AG04450 (cell line): ENCODE results near the gene CNNM2. TPM values are rescaled to one million over a fixed set of nuclear protein-coding genes. Genes with fewer than 3 reads are reported as not detected.

Experiments used
- CTCF ChIA-PET: fragments of 300-600, 350-600 bp; formaldehyde crosslinking; extraction: SDS; loops from one replicate; lab custom pipeline; 2022; ENCODE audit warnings: antibody characterized with exemption, inconsistent platforms; lab: Charles Lee
- POLR2A ChIA-PET: fragments of 350-600 bp; formaldehyde crosslinking; extraction: SDS; loops from one replicate; lab custom pipeline; 2021; ENCODE audit warnings: antibody characterized with exemption, inconsistent platforms; lab: Yijun Ruan, JAX
- DNase-seq: peaks from one replicate; pipeline ENCODE4 v3.0.0-alpha.2; 2011; ENCODE audit warnings: low read depth, low spot score
- H3K27ac ChIP-seq: one replicate; pipeline ENCODE4 v1.5.1; 2012; ENCODE audit warnings: low read depth, low read length, control low read depth
- H3K27me3 ChIP-seq: one replicate; pipeline ENCODE4 v1.6.0; 2012; ENCODE audit warnings: low read length; ENCODE audit not compliant: control insufficient read depth, insufficient read depth
- H3K4me3 ChIP-seq: 2 replicates; pipeline ENCODE4 v1.5.1; 2011; ENCODE audit warnings: mild to moderate bottlenecking, low read depth, low read length, control low read depth
- H3K9me3 ChIP-seq: 2 replicates; pipeline ENCODE4 v1.5.1; 2012; ENCODE audit warnings: low read length; ENCODE audit not compliant: control insufficient read depth, insufficient read depth
- polyA plus RNA-seq: library from polyadenylated mRNA; depleted of rRNA; stranded (reverse); fragments of >200 nt; gene quantifications from 2 replicates; pipeline ENCODE4 v1.2.3, GENCODE V29; 2011
- TF ChIP-seq, protein P1 (sequence below): IDR thresholded peaks from 2 replicates; pipeline ENCODE4 v1.5.1; 2011; ENCODE audit warnings: low read depth, low read length, control low read depth, inconsistent platforms

CNNM2 gene
- polyA plus RNA-seq, 1 experiment, result 5.2 TPM

DNA sequence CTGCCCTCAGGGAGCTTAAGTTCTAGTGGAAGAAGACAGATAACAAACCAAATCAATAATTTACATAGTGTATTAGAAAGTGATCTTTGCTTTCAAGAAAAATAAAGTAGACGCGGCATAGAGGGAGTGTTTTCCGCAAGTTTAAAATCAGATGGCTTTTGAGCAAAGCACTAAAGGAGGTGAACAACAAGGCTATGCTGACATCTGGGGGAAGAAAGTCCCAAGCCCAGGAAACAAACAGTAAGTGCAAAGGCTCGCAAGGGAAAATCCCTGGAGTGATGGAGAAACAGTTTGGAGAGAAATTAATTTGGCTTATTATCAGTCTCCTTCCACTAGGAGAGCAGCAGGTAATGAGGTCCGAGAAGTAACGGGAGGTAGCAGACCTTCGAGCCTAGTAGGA is 1.9 kb upstream of the CNNM2 start:
- POLR2A ChIA-PET, result interaction anchor here (0.6 kb wide), 1 partner anchor 276 kb away, joined by 3 read pairs; no protein-coding TSS in a partner anchor
- no peak for DNase-seq

DNA sequence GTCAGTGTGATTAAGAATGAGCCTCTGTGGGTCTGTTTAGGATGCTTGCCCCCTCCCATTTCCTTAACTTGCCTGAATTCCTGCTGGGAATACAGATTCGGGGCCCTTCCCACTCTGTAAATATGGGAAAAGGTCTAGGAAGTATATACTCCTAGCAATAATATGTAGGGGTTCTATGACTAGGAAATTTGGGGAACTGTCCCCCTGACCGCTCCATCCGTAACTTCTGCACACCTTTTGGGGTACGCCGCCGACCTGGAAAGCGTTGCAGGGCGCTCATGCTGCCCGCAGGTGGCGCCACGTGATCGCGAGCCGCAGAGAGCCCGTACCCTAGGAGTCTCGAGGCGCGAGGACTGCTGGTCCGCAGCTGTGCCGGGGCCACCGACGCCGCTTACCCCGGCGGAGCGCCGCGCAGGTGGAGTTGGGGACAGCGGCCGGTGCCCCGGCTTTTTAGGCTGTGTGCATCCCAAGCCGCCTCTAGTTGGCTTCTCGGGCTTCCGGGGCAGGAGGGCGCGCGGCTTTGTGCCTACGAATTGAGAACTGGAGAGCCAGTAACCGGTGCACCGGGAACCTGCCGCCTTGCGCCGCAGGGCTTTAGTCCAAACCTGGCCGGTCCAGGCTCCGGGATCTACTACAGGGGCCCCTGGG is 656 bp upstream of the CNNM2 start:
- ChIA-PET POLR2A (interaction anchor here (0.6 to 1.5 kb wide), 6 partner anchors 50 to 309 kb away, joined by 3 to 7 read pairs (median 4); no protein-coding TSS in a partner anchor), CTCF (interaction anchor here (0.6 to 4.6 kb wide), 25 partner anchors 8 to 417 kb away, joined by 3 to 46 read pairs (median 5); no protein-coding TSS in a partner anchor)
- peak overlapping the region; percentile 96 for H3K4me3 ChIP-seq
- no peaks in the 10 kb centered on the region; the same call in 1 of the 2 replicates for H3K9me3 ChIP-seq
- peak; percentile 34 for DNase-seq
- TF ChIP-seq, protein P1, sequence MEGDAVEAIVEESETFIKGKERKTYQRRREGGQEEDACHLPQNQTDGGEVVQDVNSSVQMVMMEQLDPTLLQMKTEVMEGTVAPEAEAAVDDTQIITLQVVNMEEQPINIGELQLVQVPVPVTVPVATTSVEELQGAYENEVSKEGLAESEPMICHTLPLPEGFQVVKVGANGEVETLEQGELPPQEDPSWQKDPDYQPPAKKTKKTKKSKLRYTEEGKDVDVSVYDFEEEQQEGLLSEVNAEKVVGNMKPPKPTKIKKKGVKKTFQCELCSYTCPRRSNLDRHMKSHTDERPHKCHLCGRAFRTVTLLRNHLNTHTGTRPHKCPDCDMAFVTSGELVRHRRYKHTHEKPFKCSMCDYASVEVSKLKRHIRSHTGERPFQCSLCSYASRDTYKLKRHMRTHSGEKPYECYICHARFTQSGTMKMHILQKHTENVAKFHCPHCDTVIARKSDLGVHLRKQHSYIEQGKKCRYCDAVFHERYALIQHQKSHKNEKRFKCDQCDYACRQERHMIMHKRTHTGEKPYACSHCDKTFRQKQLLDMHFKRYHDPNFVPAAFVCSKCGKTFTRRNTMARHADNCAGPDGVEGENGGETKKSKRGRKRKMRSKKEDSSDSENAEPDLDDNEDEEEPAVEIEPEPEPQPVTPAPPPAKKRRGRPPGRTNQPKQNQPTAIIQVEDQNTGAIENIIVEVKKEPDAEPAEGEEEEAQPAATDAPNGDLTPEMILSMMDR, result peak; percentile 97
- H3K27ac ChIP-seq, result peak overlapping the region; percentile 91
- H3K27me3 ChIP-seq, result peaks cover under 1% of the 10 kb centered on the region

More for the DNA sequence above, 1.9 kb upstream of the CNNM2 start:
- Histone ChIP-seq H3K27ac (no peak overlapping the region), H3K27me3 (peaks cover 4% of the 10 kb centered on the region), H3K9me3 (no peaks in the 10 kb centered on the region; the same call in 1 of the 2 replicates), H3K4me3 (no peak overlapping the region)
- TF ChIP-seq, protein P1, result no peak
- CTCF ChIA-PET, result interaction anchor here (0.9 to 4.6 kb wide), 5 partner anchors 139 to 418 kb away, joined by 10 to 46 read pairs (median 17); no protein-coding TSS in a partner anchor

DNA sequence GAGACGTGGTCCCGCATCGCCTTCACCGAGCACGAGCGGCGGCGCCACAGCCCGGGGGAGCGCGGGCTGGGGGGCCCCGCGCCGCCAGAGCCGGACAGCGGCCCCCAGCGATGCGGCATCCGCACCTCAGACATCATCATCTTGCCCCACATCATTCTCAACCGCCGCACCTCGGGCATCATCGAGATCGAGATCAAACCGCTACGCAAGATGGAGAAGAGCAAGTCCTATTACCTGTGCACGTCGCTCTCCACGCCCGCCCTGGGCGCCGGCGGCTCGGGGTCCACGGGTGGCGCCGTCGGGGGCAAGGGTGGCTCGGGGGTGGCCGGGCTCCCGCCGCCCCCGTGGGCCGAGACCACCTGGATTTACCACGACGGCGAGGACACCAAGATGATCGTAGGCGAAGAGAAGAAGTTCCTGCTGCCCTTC is 737 bp downstream of the CNNM2 start:
- ChIA-PET CTCF (interaction anchor here (0.6 to 4.6 kb wide), 5 partner anchors 151 to 325 kb away, joined by 3 to 46 read pairs (median 6); no protein-coding TSS in a partner anchor), POLR2A (interaction anchor here (0.5 to 1.5 kb wide), 3 partner anchors 57 to 274 kb away, joined by 3 to 7 read pairs (median 6); partner anchors contain the start of gene NT5C2)
- Histone ChIP-seq H3K27me3 (no peaks in the 10 kb centered on the region), H3K27ac (no peak overlapping the region), H3K4me3 (peak overlapping the region; percentile 96), H3K9me3 (no peaks in the 10 kb centered on the region; the same call in 1 of the 2 replicates)
- DNase-seq, result no peak
- TF ChIP-seq, protein P1, result 0 out of 2 replicates have a peak, but pooled peaks have one; percentile 14

DNA sequence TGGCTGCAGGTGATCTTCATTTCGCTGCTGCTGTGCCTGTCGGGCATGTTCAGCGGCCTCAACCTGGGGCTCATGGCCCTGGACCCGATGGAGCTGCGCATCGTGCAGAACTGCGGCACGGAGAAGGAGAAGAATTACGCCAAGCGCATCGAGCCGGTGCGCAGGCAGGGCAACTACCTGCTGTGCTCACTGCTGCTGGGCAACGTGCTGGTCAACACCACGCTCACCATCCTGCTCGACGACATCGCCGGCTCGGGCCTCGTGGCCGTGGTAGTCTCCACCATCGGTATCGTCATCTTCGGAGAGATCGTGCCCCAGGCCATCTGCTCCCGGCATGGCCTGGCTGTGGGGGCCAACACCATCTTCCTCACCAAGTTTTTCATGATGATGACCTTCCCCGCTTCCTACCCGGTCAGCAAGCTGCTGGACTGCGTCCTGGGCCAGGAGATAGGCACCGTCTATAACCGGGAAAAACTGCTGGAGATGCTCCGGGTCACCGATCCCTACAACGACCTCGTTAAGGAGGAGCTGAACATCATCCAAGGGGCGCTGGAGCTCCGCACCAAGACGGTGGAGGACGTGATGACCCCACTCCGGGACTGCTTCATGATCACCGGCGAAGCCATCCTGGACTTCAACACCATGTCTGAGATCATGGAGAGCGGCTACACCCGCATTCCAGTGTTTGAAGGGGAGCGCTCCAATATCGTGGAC is 1.3 kb downstream of the CNNM2 start:
- POLR2A ChIA-PET, result interaction anchor here (0.6 kb wide), 1 partner anchor 126 kb away, joined by 8 read pairs; no protein-coding TSS in a partner anchor
- CTCF ChIA-PET, result interaction anchor here (1.4 to 2.4 kb wide), 2 partner anchors 325 to 415 kb away, joined by 3 to 11 read pairs; no protein-coding TSS in a partner anchor
- H3K27ac ChIP-seq, result peak overlapping the region; percentile 11
- TF ChIP-seq, protein P1, result 0 out of 2 replicates have a peak, but pooled peaks have one; percentile 4
- peak overlapping the region; percentile 96 for H3K4me3 ChIP-seq
- no peak for DNase-seq
- H3K9me3 ChIP-seq, result no peaks in the 10 kb centered on the region; the same call in 1 of the 2 replicates
- H3K27me3 ChIP-seq, result no peaks in the 10 kb centered on the region
